Epithelial cell of prostate (primary cell): ENCODE data around the gene TUBB.
A peak's percentile ranks its signal among the peaks of the same experiment; 100 is the strongest.
"Not testable (repeated sequence)": the region's sequence is repeated elsewhere in the genome, so short reads cannot be mapped to it uniquely, and the experiment has no call there.

Experiments
- DNase-seq: peaks from one replicate; pipeline ENCODE4 v3.0.0-alpha.2; 2011; ENCODE audit warnings: low read depth, low spot score
- H3K27ac ChIP-seq: fragments of 450-650 bp; 2 replicates; pipeline ENCODE4 v1.5.1; 2017; ENCODE audit warnings: mild to moderate bottlenecking

TUBB gene

GRCh38 chr6:30754631-30755030 lies 34.5 kb downstream of the TUBB start:
- no peak for DNase-seq
- peak overlapping the region; percentile 100 for H3K27ac ChIP-seq

DNA sequence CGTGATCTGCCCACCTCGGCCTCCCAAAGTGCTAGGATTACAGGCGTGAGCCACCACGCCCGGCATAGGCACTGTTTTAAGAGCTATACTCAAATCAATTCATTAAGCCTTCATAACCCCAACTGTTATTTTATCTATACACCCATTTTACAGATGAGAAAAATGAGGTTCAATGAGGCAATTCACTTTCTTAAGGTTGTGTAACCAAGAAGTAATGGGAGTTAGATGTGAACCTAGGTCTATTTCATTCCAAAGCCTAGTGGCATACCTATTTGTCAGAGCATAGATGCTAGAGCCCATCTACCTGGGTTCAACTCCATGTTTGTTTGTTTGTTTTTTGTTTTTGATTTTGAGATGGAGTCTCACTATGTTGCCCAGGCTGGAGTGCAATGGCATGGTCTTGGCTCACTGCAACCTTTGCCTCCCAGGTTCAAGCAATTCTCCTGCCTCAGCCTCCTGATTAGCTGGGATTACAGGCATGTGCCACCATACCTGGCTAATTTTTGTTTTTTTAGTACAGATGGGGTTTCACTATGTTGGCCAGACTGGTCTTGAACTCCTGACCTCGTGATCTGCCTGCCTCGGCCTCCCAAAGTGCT lies 36.4 kb downstream of the TUBB start:
- H3K27ac ChIP-seq: peak overlapping the region; percentile 100
- DNase-seq: not testable (repeated sequence)

- H3K27ac ChIP-seq: peak overlapping the region; percentile 100
- no peak for DNase-seq
Measured at GRCh38 chr6:30757261-30757904, 37.2 kb downstream of the TUBB start.

GRCh38 chr6:30759575-30760239 lies 39.6 kb downstream of the TUBB start:
- DNase-seq: no peak
- H3K27ac ChIP-seq: peak overlapping the region; percentile 100

- no peak for DNase-seq
- peak overlapping the region; percentile 100 for H3K27ac ChIP-seq
Measured at GRCh38 chr6:30760549-30760948, 40.4 kb downstream of the TUBB start.

GRCh38 chr6:30761791-30762429 lies 41.8 kb downstream of the TUBB start:
- DNase-seq: no peak
- peak overlapping the region; percentile 100 for H3K27ac ChIP-seq

DNA sequence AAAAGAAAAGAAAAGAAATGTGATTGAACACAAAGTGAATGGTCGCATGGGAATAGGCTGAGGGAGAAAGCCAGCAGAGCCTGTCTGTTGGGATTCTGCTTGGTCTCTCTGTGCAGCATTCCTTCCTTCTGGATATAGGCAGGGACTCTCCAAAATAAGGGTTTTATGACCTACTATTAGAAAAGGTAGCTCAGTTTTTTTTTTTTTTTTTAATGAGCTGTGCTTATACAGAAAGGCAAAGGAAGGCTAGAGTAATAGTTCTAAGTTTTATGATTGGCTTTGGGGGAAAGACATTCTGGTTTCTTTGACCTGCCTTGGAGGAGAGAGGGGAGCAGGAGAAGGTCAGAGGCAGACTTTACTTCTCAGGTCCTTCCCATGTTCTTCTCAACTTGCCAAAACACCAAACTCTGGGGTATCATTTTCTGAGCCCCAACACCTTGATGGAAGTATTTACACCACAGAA lies 43.0 kb downstream of the TUBB start:
- peak overlapping the region; percentile 100 for H3K27ac ChIP-seq
- DNase-seq: no peak

- peak overlapping the region; percentile 100 for H3K27ac ChIP-seq
- no peak for DNase-seq
Measured at GRCh38 chr6:30763618-30764489, 43.7 kb downstream of the TUBB start.

DNA sequence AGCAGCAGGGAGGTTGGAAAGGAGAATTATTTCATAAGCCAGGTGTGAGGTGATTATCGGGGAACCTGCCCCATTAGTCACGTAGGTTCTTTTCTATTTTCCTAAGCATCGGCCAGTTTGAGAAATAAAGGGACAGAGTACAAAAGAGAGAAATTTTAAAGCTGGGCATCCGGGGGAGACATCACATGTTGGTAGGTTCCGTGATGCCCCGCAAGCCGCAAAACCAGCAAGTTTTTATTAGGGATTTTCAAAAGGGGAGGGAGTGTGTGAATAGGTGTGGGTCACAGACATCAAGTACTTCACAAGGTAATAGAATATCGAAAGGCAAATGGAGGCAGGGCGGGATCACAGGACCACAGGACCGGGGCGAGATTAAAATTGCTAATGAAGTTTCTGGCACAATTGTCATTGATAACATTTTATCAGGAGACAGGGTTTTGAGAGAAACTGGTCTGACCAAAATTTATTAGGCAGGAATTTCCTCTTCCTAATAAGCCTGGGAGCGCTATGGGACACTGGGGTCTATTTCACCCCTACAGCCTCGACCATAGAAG lies 44.4 kb downstream of the TUBB start:
- peak overlapping the region; percentile 100 for H3K27ac ChIP-seq

GRCh38 chr6:30765495-30765894 lies 45.3 kb downstream of the TUBB start:
- H3K27ac ChIP-seq, DNase-seq: not testable (repeated sequence)

More for the DNA sequence above, 44.4 kb downstream of the TUBB start:
- DNase-seq: not testable (repeated sequence)

DNA sequence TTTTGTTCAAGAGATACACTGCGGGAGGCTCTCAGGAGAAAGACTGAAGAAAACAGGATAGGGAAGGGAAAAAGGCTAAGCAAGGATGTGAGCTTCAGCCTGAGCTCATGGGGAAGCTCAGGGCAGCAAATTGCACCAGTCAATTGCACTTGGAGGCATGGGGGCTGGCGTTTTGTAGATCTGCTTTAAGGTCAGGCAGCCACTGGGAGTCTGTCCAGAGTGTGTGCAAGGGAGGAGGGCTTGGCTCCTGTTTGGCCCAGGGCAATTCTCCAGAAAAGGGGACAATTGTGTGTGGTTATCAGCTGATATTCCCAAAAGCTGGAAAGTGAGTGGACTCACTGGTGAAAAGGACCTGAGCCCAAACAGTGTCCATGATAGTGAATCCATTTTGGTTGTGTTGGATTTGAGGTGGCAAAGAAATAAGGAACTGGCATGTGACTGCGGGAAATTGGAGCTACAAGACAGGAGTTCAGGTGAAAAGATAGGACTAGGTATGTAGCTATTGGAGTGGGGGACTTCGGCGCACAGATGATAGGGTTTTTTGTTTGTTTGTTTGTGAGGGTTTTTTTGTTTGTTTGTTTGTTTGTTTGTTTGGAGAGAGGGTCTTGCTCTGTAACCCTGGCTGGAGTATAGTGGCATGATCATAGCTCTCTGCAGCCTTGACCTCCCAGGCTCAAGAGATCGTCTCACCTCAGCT lies 46.5 kb downstream of the TUBB start:
- H3K27ac ChIP-seq: no peak overlapping the region
- DNase-seq: no peak

DNA sequence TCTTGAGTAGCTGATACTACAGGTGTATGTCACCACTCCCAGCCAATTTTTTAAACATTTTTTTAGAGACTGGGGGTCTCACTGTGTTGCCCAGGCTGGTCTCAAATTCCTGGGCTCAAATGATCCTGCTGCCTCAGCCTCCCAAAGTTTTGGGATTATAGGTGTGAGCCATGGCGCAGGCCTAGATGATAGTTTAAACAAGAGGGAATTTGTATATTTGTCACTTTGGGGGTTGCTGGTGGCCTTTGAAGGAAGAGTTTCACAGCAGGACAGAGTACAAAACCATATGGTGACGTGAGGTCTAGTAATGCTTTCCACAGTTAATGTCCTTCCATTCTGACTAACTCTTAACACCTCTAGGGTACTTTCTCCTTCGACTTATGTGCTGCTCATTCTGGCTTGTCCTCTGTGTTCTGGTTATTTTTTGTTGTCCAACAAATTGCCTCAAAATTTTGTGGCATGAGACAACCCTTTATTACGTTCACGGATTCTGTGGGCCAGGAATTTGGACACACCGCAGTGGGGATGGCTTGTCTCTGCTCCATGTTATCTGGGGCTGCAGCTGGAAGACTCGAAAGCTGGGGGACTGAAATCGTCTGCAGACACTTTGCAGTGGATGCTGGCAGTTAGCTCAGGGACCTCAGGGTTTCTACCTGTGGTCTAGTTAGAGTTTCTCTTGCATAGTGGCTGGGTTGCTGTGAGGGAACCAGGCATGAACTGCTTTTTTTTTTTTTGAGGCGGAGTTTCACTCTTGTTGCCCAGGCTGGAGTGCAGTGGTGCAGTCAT lies 47.2 kb downstream of the TUBB start:
- DNase-seq: no peak
- H3K27ac ChIP-seq: peak overlapping the region; percentile 99

DNA sequence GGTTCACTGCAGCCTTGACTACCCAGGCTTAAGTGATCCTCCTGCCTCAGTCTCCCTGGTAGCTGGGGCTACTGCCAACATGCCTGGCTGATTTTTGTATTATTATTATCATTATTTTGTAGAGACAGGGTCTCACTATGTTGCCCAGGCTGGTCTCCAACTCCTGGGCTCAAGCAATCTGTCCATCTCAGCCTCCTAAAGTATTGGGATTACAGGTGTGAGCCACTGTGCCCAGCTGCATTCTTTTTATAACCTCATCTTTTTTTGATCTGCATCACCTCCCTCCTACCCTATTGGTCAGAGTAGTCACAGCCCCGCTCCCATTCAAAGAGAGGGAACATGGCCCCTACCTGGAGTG lies 47.8 kb downstream of the TUBB start:
- no peak for DNase-seq
- peak overlapping the region; percentile 99 for H3K27ac ChIP-seq

- H3K27ac ChIP-seq: peak overlapping the region; percentile 99
- DNase-seq: no peak
Measured at GRCh38 chr6:30768634-30769087, 48.5 kb downstream of the TUBB start.

DNA sequence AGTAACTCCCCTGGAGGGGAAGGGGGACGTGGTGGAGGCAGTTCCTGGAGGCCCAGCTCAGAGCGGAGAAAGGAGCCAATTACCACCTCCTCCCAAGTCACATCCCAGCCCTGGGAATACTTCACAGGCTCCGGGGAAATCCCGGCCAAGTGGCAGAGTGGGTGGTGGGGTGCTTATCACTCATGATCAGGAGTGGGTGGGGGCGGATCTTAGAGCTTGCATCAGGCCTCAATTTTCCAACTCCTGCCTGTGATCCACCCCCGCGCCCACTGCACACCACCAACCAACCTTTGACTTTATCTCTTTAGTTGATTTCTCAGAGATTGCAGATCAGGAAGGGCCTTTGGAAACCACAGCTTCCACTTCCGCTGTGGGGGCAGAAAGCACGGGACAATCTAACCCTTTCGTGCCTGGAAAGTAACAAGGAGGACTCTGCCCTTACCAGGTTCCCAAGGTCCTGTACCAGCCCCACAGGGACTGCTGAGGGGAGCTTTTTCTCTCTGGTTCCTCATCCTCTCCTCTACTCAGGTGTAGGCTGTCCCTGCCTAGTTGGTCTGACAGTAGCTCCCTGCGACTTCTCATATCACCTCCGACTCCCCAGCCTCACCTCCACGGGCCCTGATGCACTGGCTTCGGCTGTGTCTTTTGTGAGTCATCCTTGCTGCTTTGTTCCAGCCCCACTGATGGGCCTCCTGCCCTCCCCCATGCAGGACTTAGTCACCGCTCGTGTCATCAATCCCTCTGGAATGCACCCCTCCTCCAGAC lies 49.1 kb downstream of the TUBB start:
- H3K27ac ChIP-seq: peak overlapping the region; percentile 99
- DNase-seq: peak; percentile 87

GRCh38 chr6:30769853-30770524 lies 49.8 kb downstream of the TUBB start:
- DNase-seq: no peak
- H3K27ac ChIP-seq: peak overlapping the region; percentile 99

DNA sequence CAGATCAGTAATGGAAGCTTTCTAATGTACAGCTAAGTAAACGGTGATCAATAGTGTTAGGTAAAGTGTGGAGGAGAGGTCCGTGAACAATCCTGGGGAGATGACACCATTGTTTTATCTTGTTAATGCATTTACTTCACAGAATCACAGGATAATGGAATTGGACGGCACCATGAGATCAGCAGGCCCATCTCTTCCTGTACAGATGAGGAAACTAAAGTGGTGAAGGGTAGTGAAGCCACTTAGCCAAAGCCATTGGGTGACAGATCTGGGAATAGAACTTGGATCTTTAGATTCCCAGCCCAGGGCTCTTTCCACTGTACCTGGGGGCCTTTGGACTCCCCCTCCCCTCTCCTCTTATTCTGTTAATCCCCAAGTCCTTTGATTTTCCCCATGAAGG lies 50.4 kb downstream of the TUBB start:
- peak overlapping the region; percentile 99 for H3K27ac ChIP-seq
- no peak for DNase-seq
